GM18907 (cell line): ENCODE measurements around the gene ZNF322.
"Not testable (repeated sequence)": the region's sequence is repeated elsewhere in the genome, so short reads cannot be mapped to it uniquely, and the experiment has no call there.

Source experiments
- ATAC-seq: cut with Tn5 transposase; IDR thresholded peaks from one replicate; pipeline ENCODE4 v1.9.1; 2021; ENCODE audit warnings: mild to moderate bottlenecking, moderate library complexity; ENCODE audit not compliant: unreplicated experiment

The ZNF322 gene, protein sequence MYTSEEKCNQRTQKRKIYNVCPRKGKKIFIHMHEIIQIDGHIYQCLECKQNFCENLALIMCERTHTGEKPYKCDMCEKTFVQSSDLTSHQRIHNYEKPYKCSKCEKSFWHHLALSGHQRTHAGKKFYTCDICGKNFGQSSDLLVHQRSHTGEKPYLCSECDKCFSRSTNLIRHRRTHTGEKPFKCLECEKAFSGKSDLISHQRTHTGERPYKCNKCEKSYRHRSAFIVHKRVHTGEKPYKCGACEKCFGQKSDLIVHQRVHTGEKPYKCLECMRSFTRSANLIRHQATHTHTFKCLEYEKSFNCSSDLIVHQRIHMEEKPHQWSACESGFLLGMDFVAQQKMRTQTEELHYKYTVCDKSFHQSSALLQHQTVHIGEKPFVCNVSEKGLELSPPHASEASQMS

DNA sequence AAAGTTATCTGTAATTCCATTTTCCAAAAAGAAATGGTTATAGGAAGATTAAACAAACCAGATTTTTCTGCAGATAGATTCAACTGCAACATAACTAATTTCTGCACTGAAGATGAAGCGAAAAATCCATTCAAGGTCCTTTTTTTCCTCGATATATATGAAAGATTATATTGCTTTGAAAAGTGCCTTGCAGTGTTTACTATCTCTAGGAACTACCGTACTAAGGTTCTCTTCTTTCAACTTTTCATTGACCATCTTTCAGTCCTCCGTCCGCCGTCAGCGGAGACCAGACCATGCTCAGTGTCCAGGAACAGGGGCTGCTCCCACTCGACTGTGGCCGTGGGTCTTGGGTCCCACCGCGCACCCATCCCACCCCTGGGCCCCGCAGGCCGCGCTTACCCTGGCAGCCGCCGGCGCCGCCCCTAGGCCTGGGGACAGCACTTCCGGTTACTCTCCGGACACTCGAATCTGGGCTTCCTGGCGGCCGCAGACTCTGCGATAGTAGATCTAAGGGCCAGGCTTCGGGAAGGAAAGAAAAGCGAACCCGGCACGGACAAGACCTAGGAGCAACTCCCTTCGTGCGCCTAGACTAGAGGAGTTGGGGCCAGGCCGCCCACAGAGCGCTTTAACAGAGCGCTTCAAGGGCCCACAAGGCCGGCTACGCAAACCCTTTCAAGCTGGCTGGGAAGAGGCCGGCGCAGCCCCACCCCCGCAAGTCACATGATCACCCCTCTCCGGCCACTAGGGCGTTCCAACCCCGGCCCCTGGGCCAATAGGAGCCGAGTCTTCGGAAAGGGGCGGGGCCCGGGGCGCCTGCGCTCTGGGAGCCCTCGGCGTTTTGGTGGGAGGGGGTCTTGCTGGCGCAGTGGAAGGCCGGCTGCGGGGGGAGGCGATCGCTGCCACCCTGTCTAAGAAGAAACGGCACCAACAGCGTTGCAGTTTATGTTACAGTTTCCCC is at the start of gene ZNF322:
ZNF322 (minus strand) TSS at position 705 of the 958 bp plus-strand sequence. CDS start 21,193 bp downstream, outside the sequence.
- peak; percentile 97 for ATAC-seq

DNA sequence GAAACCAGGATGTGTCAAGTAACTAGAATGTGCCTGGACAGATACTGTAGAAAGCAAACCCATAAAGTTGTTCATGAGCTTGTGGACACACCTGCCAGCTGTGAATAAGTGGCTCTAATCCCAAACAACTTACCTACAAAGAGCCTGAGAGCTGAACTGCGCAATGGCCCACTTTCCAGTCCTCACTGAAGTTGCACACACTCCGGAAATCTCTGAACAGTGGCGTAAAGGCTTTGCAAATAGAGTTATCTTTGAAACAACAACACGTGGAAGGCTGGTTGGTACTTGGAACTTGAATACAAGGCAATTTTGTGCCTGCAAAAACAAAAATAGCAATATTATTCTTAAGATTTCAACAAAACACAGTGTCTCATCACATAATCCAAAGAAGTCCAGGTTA is 46.2 kb upstream of the ZNF322 start:
- ATAC-seq = not testable (repeated sequence)

DNA sequence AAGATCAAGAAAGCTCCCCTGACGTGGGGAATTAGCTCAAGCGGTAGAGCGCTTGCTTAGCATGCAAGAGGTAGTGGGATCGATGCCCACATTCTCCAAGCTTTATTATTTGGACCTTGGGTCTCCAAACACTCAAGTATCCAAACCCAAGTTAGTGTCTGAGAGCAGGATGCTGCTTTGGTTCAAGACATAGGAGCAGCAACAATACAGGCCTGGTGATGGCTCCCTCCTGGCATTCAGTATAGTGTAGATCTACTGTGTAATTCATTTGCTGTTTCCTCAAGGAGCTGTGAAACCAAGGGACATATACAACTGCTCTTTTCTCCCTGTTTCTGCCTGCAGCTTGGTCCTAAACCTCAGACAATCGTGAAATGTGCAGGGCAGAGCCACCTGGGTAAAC is 45.8 kb upstream of the ZNF322 start:
- not testable (repeated sequence) for ATAC-seq

DNA sequence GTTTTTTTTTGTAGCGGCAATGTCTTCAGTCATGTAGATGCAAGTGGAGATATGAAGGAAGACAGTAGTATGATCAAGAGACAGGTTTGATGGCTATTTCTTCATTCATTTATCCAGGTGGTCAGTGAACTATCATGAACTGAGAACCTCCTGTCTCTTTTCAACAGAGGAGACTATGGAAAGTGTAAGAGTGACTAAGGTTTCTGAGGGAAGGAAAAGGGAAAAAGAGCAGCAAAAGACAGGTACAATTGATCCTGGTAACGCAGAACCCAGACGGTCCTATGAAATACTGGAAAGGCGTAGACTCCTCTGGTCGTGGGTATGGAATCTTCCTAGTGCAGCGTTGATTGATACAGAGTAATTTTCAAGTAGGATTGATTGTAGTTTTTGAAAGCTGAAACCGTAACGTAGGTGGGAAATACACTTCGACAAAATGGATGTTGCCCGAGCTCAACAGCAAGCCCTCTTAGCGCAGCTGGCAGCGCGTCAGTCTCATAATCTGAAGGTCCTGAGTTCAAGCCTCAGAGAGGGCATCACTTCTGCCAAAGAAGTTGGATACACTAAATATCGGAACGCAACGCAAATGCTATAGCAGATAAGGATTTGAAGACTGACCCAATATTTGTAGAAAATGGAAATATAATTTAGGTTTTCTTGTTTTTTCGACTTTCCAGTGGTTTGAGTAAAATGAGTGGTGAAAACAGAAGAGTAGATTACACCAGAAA is 41.6 kb upstream of the ZNF322 start:
- not testable (repeated sequence) for ATAC-seq

DNA sequence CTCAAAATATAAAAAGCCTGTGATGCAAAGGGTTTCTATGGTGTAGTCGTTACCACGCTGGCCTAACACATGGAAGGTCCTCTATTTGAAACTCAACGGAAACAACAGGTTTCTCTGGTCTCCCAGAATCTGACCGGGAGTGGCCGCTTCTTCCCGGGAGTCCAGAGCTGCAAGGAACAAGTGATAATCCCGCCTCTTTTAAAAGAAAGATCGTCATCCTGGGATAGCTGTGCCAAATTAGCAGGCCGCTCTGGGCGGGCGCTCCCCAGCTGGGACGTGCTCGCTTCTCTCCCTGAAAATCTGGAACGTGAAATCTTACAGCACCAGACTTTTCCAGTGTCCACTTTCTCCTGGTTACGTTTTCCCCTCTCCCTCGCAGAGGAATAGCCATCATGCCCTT is 38.0 kb upstream of the ZNF322 start:
- ATAC-seq = not testable (repeated sequence)

DNA sequence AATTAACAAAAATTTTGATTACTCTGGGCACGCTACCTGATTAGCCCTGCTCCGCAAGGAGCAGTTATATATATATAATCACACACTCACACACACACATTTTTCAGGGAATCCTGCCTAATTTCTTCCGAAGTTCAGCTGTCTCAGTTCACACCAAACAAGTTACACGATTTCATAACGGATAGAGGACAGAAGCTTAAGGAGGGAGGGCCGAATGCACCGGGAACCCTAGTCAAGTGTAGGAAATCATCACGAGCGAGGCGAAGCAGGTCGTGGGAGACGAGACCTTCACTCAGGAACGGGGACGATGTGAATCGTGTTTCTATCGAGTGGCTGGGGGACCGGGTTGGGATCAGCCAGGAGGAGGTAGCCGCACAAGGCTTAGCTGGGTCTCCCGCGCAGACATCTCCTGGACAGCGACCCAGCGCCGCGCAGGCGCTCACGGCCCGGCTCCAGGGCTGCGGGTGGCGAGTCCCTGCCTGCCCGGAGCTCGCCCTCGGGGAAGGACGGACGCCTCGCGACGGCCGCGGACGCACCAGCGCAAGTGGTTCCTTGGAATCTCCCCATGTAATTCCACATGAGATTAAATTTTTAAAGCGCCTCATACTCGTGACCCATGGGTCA is 29.9 kb upstream of the ZNF322 start:
- not testable (repeated sequence) for ATAC-seq

DNA sequence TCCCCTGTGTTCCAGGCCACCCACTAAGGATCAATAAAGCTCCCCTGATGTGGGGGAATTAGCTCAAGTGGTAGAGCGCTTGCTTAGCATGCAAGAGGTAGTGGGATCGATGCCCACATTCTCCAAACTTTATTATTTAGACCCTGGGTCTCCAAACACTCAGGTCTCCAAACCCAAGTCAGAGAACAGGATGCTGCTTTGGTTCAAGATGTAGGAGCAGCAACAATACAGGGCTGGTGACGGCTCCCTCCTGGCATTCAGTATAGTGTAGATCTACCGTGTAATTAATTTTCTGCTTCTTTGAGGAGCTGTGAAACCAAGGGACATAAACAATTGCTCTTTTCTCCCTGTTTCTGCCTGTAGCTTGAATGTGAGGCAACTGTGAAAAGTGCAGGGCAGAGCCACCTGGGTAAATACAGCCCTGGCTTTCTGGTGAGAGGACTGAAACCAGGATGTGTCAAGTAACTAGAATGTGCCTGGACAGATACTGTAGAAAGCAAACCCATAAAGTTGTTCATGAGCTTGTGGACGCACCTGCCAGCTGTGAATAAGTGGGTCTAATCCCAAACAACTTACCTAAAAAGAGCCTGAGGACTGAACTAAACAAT is 23.0 kb upstream of the ZNF322 start:
- not testable (repeated sequence) for ATAC-seq

DNA sequence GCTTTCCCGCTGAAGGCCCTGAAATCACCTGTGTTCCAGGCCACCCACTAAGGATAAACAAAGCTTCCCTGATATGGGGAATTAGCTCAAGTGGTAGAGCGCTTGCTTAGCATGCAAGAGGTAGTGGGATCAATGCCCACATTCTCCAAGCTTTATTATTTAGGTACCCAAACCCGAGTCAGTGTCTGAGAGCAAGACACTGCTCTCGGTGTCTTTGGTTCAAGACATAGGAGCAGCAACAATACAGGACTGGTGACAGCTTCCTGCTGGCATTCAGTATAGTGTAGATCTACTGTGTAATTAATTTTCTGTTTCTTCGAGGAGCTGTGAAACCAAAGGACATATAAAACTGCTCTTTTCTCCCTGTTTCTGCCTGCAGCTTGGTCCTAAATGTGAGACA is 13.7 kb upstream of the ZNF322 start:
- ATAC-seq = not testable (repeated sequence)

DNA sequence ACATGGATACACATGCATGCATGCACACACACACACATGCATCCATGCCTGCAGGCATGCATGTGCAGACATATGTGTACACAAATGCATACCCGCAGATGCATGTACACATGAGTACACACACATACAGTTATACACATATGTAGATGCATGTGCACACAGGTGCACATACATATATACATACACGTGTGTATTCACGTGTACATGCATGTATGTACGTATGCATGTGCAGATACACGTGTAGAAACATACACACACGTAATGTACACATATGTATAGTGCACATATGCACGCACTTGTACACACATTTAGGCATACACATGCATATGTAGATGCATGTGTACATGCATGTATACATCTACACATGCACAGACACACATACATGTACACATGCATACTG is 11.0 kb upstream of the ZNF322 start:
- ATAC-seq = not testable (repeated sequence)

DNA sequence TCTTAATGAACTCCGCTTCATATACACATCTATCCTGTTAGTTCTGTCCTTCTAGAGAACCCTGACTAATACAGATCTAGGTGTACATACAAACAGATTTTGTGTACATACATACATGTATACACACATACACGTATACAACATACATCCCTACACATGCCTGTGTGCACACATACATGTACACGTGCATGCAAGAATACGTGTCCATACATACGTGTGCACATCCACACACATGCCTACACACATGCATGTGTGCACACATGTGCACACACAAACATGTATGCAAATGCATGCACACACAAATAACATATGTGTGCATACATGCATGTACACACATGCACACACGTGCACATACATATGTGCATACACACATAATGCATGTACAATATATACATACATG is 10.5 kb upstream of the ZNF322 start:
- ATAC-seq = not testable (repeated sequence)

DNA sequence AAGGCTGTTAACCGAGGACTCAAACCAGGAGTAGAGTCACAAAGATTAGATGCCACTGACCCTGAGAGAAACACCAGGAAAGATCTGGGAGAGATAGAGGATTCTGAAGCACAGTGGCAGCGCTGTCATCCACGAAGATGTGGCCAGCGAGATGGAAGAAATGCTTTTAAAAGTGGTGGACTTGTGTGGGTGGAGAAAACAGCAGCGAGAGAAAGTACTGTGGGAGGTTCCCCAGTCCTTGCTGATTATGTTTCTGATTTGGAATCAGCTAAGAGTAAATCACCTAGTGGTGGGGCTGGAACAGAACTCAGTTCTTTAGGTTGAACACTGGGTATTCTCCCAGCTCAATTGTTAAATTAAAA is 435 bp upstream of the ZNF322 start:
- ATAC-seq = peak; percentile 42

DNA sequence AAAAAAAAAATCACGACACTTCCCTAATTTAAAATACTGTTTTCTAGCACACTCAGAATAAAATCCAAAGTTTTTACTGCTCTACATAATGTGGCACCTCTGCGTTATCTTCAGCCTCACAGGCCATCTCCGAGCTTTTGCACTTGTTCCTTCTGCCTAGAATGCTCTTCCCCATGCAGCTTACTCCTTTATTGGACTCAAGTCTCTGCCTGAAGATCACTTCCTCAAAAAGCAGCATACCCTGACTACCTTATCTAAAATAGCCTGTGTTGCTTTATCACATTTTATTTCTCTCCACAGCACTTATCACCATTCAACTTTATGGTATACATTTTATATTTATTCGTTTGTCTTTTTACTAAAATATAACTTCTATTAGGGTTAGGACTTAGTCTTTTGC is 2.3 kb downstream of the ZNF322 start:
- ATAC-seq = no peak

DNA sequence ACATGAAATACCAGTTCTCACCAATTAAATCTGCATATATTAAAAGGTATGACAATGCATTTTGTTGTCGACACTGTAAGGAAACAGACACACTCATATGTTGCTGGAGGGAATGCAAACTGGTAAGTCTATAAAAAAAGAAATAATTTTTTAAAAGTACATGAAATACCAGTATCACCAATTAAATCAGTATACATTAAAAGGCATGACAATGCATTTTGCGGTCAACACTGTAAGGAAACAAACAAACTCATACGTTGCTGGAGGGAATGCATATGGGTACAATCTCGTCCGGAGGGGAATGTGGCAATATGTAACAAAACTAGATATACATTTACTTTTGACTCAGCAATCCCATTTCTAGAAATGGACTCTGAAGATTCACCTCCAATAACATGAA is 6.5 kb downstream of the ZNF322 start:
- no peak for ATAC-seq

DNA sequence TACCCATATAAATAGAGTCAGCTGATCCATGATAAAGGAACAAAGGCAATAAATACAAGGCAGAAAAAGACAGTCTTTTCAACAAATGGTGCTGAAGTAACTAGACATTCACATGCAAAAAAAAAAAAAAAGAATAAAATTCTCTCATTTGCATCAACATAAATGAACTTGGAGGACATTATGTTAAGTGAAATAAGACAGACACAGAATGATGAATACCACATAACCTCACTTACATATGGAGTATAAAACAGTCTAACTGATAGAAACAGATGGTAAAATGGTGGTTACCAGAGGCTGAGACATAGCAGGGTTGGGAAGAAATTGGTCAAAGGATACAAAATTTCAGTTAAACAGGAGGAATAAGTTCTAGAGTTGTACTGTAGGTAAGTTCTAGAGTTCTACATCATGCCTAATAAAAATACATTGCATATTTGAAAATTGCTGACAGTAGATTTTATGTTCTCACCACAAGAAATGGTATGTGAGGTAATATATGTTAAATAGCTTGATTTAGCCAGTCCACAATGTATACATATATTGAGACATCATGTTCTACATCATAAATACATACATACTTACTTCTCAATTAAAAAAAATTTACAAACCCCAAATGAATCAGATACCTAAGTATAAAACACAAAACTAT is 8.3 kb downstream of the ZNF322 start:
- ATAC-seq = no peak

DNA sequence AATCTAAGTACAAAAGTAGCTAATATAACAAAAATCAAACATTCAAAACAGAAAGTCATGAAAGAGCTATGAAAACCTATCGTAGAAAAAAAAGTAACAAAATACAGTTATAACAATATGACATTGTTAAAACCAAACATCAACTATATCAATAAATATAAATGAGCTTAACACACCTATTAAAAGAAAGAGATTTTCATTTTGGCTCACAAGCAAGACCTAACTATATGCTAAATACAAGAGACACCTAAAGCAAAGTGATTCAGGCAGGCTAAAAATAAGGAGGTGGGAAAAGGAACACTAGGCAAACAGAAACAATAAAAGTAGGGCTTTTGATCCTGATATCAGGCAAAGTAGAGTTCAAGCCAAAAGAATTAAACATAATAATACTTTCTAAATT is 13.5 kb downstream of the ZNF322 start:
- no peak for ATAC-seq

DNA sequence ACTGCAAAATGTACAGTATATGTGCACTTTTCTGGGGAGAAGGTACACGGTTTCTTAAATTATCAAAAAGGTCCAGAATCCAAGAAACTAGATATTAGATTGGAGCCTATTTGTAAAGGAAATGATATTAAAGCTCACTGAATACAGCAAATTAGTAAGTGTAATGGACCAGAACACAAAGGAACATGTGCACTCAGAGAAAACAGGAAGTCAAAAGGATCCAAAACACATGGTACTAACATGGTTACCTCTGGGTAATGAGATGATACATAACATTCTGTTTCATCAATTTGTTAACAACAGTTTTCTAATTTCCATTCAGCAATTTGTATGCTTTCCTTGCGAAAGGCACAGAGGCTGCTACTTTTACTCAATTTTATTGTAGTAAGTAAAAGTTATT is 18.7 kb downstream of the ZNF322 start:
- no peak for ATAC-seq

DNA sequence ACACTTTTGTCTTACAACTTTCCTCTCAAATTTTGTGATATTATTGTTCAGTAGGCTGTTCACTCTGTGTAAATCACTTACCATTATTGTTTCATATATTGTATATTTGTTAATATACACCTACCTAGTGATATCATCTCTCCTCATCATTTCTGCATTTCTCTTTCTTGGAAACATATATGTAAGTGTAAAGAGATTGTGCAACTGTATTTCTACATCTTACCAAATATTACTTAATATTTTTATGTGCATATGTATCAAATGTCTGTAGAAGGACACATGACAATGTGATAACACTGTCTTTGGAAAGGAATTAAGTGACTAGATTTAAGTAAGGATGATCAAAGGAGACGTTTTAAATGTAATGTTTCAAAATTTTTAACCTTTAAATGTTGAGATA is 30.2 kb downstream of the ZNF322 start:
- no peak for ATAC-seq

DNA sequence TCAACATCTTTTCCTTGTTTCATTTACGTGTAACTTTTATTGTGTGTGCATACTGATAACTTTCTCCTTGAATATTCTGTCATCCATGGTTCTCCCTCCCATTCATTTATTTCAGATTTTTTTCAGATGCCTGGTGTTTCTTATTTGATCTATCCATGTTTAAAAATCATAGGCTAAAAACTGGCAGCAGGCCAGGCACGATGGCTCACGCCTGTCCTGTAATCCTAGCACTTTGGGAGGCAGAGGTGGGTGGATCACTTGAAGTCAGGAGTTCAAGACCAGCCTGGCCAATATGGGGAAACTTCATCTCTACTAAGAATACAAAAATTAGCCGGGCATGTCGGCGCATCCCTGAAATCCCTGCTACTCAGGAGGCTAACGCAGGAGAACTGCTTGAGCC is 31.7 kb downstream of the ZNF322 start:
- ATAC-seq = no peak

DNA sequence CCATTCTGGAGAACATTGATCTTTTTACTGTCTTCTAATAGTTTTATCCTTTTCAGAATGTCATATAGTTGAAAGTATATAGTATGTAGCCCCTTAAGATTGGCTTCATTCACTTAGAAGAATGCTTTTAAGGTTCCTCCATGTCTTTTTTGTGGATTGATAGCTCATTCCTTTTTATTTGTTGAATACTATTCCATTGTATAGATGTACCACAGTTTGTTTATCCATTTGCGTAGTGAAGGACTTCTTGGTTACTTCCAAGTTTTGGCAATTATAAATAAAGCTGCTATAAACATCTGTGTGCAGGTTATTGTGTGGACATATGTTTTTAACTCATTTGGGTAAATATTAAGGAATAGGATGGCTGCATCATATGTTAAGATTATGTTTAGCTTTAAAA is 35.0 kb downstream of the ZNF322 start:
- ATAC-seq = no peak

DNA sequence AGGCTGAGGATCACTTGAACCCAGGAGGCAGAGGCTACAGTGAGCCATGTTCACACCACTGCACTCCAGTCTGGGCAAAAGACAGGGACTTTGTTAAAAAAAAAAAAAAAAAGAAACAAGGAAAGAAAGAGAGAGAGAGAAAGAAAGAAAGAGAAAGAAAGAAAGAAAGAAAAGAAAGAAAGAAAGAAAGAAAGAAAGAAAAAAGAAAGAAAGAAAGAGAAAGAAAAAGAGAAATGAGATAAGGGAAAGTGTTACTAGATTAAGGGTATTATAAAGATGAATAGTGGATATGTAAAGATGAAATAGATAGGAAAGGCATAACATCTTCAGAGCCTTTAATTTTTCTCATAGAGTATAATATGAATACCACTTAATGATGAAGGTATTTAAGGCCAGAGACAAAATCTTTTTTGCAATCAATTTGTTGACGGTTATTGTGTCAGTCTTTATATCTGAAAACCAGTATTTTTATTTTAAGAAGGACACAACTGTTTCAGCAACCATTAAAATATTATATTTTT is 36.1 kb downstream of the ZNF322 start:
- no peak for ATAC-seq
